Fibroblast of lung (primary cell): ENCODE data around the gene IL21R. TPM values are rescaled to one million over a fixed set of nuclear protein-coding genes. Genes with fewer than 3 reads are reported as not detected.
A peak's percentile ranks its signal among the peaks of the same experiment; 100 is the strongest.

Experiments used
- DNase-seq, 2 donors: peaks; one replicate each; pipeline versions ENCODE4 v3.0.0 to v3.0.0-alpha.2; 2010; ENCODE audit warnings: low read depth in 2 of 2
- H2AFZ ChIP-seq: 2 replicates; pipeline ENCODE4 v1.5.1; 2012; ENCODE audit warnings: low read length, control low read depth, inconsistent platforms
- H3K27ac ChIP-seq: 2 replicates; pipeline ENCODE4 v1.5.1; 2011; ENCODE audit warnings: low read length, control low read depth; ENCODE audit not compliant: insufficient read depth
- H3K27me3 ChIP-seq: 2 replicates; pipeline ENCODE4 v1.5.1; 2011; ENCODE audit warnings: mild to moderate bottlenecking, low read length; ENCODE audit not compliant: control insufficient read depth, insufficient read depth
- H3K36me3 ChIP-seq: 2 replicates; pipeline ENCODE4 v1.5.1; 2011; ENCODE audit warnings: low read length; ENCODE audit not compliant: control insufficient read depth, insufficient read depth
- H3K4me1 ChIP-seq: 2 replicates; pipeline ENCODE4 v1.5.1; 2011; ENCODE audit warnings: low read length; ENCODE audit not compliant: control insufficient read depth, insufficient read depth; ENCODE audit errors: extremely low read depth
- H3K4me2 ChIP-seq: 2 replicates; pipeline ENCODE4 v1.5.1; 2011; ENCODE audit warnings: low read length, control low read depth; ENCODE audit not compliant: insufficient read depth; ENCODE audit errors: extremely low read depth
- H3K4me3 ChIP-seq, 4 experiments: fragments of 200-600 bp in 1 of 4; sonication (generic) in 1 of 4; replicated peaks in 1 of 4; 2 replicates each; pipeline ENCODE4 v1.5.1; 2011 to 2016; ENCODE audit warnings: low read length in 4 of 4, low read depth in 3 of 4, mild to moderate bottlenecking in 3 of 4, control low read depth in 2 of 4, inconsistent platforms in 1 of 4, mixed read lengths in 1 of 4; ENCODE audit not compliant: insufficient read depth in 1 of 4; ENCODE audit errors: control extremely low read depth in 1 of 4
- H3K79me2 ChIP-seq: 2 replicates; pipeline ENCODE4 v1.5.1; 2012; ENCODE audit warnings: mild to moderate bottlenecking, low read length, inconsistent platforms; ENCODE audit not compliant: control insufficient read depth, insufficient read depth
- H3K9ac ChIP-seq: 2 replicates; pipeline ENCODE4 v1.5.1; 2011; ENCODE audit warnings: mild to moderate bottlenecking, low read length, control low read depth; ENCODE audit not compliant: insufficient read depth
- H3K9me3 ChIP-seq: 2 replicates; pipeline ENCODE4 v1.5.1; 2012; ENCODE audit warnings: low read depth, low read length; ENCODE audit not compliant: control insufficient read depth, insufficient read depth
- H4K20me1 ChIP-seq: 2 replicates; pipeline ENCODE4 v1.5.1; 2011; ENCODE audit warnings: low read length; ENCODE audit not compliant: control insufficient read depth, insufficient read depth; ENCODE audit errors: extremely low read depth
- EZH2 ChIP-seq: IDR thresholded peaks from 2 replicates; pipeline ENCODE4 v1.5.1; 2012; ENCODE audit warnings: low read length, control low read depth, mild to moderate bottlenecking; ENCODE audit errors: missing control alignments
- polyA plus RNA-seq, 2 donors: library from polyadenylated mRNA; depleted of rRNA in 1 of 2; stranded (reverse) in 1 of 2; unstranded in 1 of 2; fragments of >200 nt; gene quantifications; 2 replicates each; pipeline ENCODE4 v1.2.1, GENCODE V29; 2011 to 2012; ENCODE audit warnings: missing spikeins in 1 of 2
- total RNA-seq: library from RNA; depleted of rRNA; stranded (reverse); fragments of >200 nt; gene quantifications from 2 replicates; pipeline ENCODE4 v1.2.1, GENCODE V29; 2014
- TF ChIP-seq, protein P1 (sequence below), 2 donors: IDR thresholded peaks in 1 of 2; conservative IDR thresholded peaks in 1 of 2; 1 replicate in 1 of 2; 2 replicates in 1 of 2; pipeline ENCODE4 v1.5.1; 2011 to 2012; ENCODE audit warnings: low read length in 2 of 2, control low read depth in 1 of 2, inconsistent platforms in 1 of 2, low read depth in 1 of 2, mild to moderate bottlenecking in 1 of 2

Gene IL21R
- total and polyA plus RNA-seq, 2 donors (not counting 1 experiment from before 2014, with no cell fraction given): 0.95 to 7.4 TPM

DNA sequence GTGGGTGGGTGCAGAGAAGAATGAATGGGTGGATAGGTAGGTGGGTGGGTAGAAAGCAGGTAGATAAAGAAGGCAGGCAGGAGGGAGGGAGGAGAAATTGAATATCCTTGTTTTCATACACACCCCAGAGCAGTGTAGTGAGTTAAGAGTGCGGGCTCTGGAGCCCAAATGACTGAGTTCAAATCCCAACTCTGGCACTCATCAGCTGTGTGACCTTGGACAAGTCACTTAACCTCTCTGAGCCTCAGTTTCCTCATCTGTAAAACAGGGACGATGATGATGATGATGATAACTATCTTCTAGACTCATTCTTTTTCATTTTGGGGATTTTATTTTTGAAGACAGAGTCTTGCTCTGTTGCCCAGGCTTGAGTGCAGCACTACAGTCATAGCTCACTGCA is 2.0 kb upstream of the IL21R start:
- DNase-seq: no peak
- Histone ChIP-seq H3K27ac (no peak overlapping the region), H3K9ac (no peak overlapping the region), H3K4me2 (no peak overlapping the region), H3K9me3 (no peaks in the 10 kb centered on the region), H3K27me3 (peaks cover 2% of the 10 kb centered on the region), H2AFZ (no peak overlapping the region), H4K20me1 (no peaks in the 10 kb centered on the region), H3K4me3 (no peak overlapping the region), H3K36me3 (no peaks in the 10 kb centered on the region), H3K4me1 (peaks cover 9% of the 10 kb centered on the region), H3K79me2 (no peaks in the 10 kb centered on the region)
- no peak for TF ChIP-seq EZH2
- TF ChIP-seq, protein P1, sequence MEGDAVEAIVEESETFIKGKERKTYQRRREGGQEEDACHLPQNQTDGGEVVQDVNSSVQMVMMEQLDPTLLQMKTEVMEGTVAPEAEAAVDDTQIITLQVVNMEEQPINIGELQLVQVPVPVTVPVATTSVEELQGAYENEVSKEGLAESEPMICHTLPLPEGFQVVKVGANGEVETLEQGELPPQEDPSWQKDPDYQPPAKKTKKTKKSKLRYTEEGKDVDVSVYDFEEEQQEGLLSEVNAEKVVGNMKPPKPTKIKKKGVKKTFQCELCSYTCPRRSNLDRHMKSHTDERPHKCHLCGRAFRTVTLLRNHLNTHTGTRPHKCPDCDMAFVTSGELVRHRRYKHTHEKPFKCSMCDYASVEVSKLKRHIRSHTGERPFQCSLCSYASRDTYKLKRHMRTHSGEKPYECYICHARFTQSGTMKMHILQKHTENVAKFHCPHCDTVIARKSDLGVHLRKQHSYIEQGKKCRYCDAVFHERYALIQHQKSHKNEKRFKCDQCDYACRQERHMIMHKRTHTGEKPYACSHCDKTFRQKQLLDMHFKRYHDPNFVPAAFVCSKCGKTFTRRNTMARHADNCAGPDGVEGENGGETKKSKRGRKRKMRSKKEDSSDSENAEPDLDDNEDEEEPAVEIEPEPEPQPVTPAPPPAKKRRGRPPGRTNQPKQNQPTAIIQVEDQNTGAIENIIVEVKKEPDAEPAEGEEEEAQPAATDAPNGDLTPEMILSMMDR (conservative IDR thresholded peaks at IDR 0.05 in 1 of 2, IDR thresholded peaks at IDR 0.05 in 1 of 2; ENCODE audit: low read depth in 1 of 2, low read length in 2 of 2): no peak

DNA sequence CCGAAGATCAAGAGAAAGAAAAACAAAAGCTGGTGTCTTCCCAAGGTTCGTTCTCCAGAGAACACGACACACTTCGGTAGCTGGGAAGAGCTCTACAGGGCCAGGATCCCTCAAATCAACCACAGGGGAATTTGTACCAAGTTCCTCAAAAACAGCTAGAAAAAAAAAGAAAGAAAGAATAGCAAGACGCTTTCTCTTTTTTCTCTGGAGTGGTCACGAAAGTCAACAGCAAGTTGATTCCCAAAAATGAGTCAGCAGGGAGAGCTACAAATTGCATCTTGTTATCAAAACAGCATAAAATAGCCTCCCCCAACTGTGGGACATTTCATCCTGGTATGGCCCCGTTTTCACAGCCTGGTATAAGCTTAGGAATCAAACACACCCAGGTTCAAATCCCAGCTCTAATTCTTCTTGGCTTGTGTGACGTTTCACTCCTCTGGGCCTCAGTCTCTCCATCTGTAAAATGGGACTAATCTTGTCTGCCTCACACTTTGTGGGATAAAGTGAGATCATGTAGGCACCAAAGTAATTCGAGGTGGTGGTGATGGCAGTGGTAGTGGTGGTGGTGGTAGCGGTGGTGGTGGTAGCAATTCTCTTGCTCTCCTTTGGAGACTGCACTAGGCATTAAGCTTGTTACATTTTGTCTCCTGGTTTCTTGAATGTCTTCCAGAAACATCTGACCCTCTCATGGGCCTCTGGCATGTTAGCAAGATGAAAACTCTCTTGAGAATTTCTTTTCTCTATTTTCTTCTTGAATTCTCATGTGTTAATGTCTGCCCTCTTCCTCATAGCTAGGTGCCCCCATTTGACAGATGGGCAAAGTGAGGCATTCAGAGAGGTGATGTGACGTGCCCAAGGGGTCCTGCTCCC is 988 bp upstream of the IL21R start:
- H3K27ac ChIP-seq: no peak overlapping the region
- no peaks in the 10 kb centered on the region for H3K9me3 ChIP-seq
- no peak overlapping the region for H3K4me2 ChIP-seq
- TF ChIP-seq, protein P1 (conservative IDR thresholded peaks at IDR 0.05 in 1 of 2, IDR thresholded peaks at IDR 0.05 in 1 of 2; ENCODE audit: low read depth in 1 of 2, low read length in 2 of 2): no peak
- no peak for TF ChIP-seq EZH2
- H3K4me1 ChIP-seq: peaks cover 9% of the 10 kb centered on the region
- H3K36me3 ChIP-seq: no peaks in the 10 kb centered on the region
- no peak overlapping the region for H3K9ac ChIP-seq
- peaks cover 2% of the 10 kb centered on the region for H3K27me3 ChIP-seq
- DNase-seq: peak; percentile 45 to 75
- H4K20me1 ChIP-seq: no peaks in the 10 kb centered on the region
- no peak overlapping the region for H3K4me3 ChIP-seq
- H3K79me2 ChIP-seq: no peaks in the 10 kb centered on the region
- no peak overlapping the region for H2AFZ ChIP-seq

DNA sequence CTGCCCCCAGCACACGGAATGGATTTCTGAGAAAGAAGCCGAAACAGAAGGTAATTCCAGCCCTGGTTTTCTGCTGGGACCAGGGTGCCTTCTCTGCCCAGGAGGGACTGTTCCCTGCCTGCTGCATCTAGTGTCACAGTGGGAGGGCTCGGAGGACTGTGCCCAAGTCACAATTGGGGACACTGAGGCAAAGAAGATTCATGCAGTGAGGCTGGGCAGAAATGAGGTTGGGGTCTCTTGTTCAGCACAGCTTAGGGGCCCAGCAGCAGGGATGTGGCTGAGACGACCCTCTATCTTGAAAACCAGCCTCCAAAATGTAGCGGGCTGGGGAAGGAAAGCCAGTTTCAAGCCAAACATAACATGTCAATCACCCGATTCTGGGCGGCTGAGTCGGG is 592 bp downstream of the IL21R start:
- Histone ChIP-seq H3K9ac (no peak overlapping the region), H2AFZ (no peak overlapping the region)

More for the DNA sequence above, 592 bp downstream of the IL21R start:
- H3K27me3 ChIP-seq: peaks cover 2% of the 10 kb centered on the region
- H3K4me1 ChIP-seq: peaks cover 9% of the 10 kb centered on the region
- DNase-seq: no peak
- no peaks in the 10 kb centered on the region for H3K79me2 ChIP-seq
- no peak overlapping the region for H3K4me3 ChIP-seq
- H4K20me1 ChIP-seq: no peaks in the 10 kb centered on the region
- H3K27ac ChIP-seq: no peak overlapping the region
- TF ChIP-seq, protein P1 (conservative IDR thresholded peaks at IDR 0.05 in 1 of 2, IDR thresholded peaks at IDR 0.05 in 1 of 2; ENCODE audit: low read depth in 1 of 2, low read length in 2 of 2): no peak
- no peak for TF ChIP-seq EZH2
- H3K36me3 ChIP-seq: no peaks in the 10 kb centered on the region
- peak overlapping the region; percentile 40 for H3K4me2 ChIP-seq
- H3K9me3 ChIP-seq: no peaks in the 10 kb centered on the region
